Neural cell (in vitro differentiated cells): Measurements from ENCODE around the gene NDUFAF5.

ENCODE experiments used
- CTCF ChIP-seq: fragments of 450-650 bp; IDR thresholded peaks from 2 replicates; pipeline ENCODE4 v1.5.1; 2014; ENCODE audit warnings: antibody characterized with exemption, mild to moderate bottlenecking, moderate library complexity; ENCODE audit not compliant: poor library complexity, severe bottlenecking
- EP300 ChIP-seq: fragments of 450-650 bp; conservative IDR thresholded peaks from 2 replicates; pipeline ENCODE4 v1.6.1; 2014; ENCODE audit warnings: antibody characterized with exemption, mild to moderate bottlenecking, moderate library complexity; ENCODE audit not compliant: poor library complexity, severe bottlenecking
- EZH2 ChIP-seq: fragments of 200-600, 300-800 bp; shearing (Covaris generic), sonication (generic); IDR thresholded peaks from 2 replicates; pipeline ENCODE4 v1.6.1; 2014; ENCODE audit warnings: antibody characterized with exemption, low read length, borderline replicate concordance, mild to moderate bottlenecking; ENCODE audit not compliant: insufficient read depth, poor library complexity, severe bottlenecking
- MXI1 ChIP-seq: fragments of 450-650 bp; conservative IDR thresholded peaks from 2 replicates; pipeline ENCODE4 v1.6.1; 2014; ENCODE audit warnings: antibody characterized with exemption, mild to moderate bottlenecking; ENCODE audit not compliant: poor library complexity, severe bottlenecking
- POLR2AphosphoS5 ChIP-seq: IDR thresholded peaks from 2 replicates; pipeline ENCODE4 v1.6.1; 2012
- RAD21 ChIP-seq: fragments of 450-650 bp; conservative IDR thresholded peaks from 2 replicates; pipeline ENCODE4 v1.6.1; 2014; ENCODE audit warnings: antibody characterized with exemption, mild to moderate bottlenecking, moderate library complexity
- REST ChIP-seq: IDR thresholded peaks from 2 replicates; pipeline ENCODE4 v1.6.1; 2012; ENCODE audit warnings: borderline replicate concordance
- SMC3 ChIP-seq: fragments of 450-650 bp; conservative IDR thresholded peaks from 2 replicates; pipeline ENCODE4 v1.6.1; 2014; ENCODE audit warnings: antibody characterized with exemption, mild to moderate bottlenecking, moderate library complexity; ENCODE audit not compliant: poor library complexity
- TAF1 ChIP-seq: IDR thresholded peaks from 2 replicates; pipeline ENCODE4 v1.6.1; 2012; ENCODE audit warnings: low read depth

- TF ChIP-seq POLR2AphosphoS5 (no peak), CTCF (no peak), EZH2 (no peak), REST (no peak), EP300 (no peak), TAF1 (no peak), RAD21 (no peak), SMC3 (no peak), MXI1 (no peak)
Measured at GRCh38 chr20:13814672-13815071, 29.8 kb downstream of the NDUFAF5 start.
